Activated CD8-positive, alpha-beta memory T cell treated with anti-CD3 and anti-CD28 coated beads, Interleukin-2, amount 10 ng/mL, durations not matched to agents 7 days and 5 days (primary cell): ENCODE results near the gene FSHR. TPM values are rescaled to one million over a fixed set of nuclear protein-coding genes. Genes with fewer than 3 reads are reported as not detected.

Source experiments
- ATAC-seq: fragments of 150-1000 bp; cut with Tn5 transposase; one replicate; pipeline ENCODE4 v1.10.0; 2021; ENCODE audit warnings: moderate library complexity
- CTCF ChIA-PET: fragments of 350-600 bp; sonication (Branson Sonifier 250); formaldehyde crosslinking; loops from one replicate; lab custom pipeline; 2021; ENCODE audit warnings: antibody characterized with exemption; lab: Charles Lee
- DNase-seq: peaks from one replicate; pipeline ENCODE4 v3.0.0-alpha.2; 2020
- H3K27ac Mint-ChIP-seq: one replicate; pipeline ENCODE4 v1.8.0; 2021; ENCODE audit warnings: mild to moderate bottlenecking, mixed read lengths
- H3K27me3 Mint-ChIP-seq: one replicate; pipeline ENCODE4 v1.8.0; 2021; ENCODE audit warnings: mixed read lengths
- H3K36me3 Mint-ChIP-seq: one replicate; pipeline ENCODE4 v1.8.0; 2021; ENCODE audit warnings: mild to moderate bottlenecking, mixed read lengths
- H3K4me1 Mint-ChIP-seq: one replicate; pipeline ENCODE4 v1.8.0; 2021; ENCODE audit warnings: mixed read lengths
- H3K4me3 Mint-ChIP-seq: one replicate; pipeline ENCODE4 v1.8.0; 2021; ENCODE audit warnings: mild to moderate bottlenecking, moderate library complexity, mixed read lengths
- H3K9me3 Mint-ChIP-seq: one replicate; pipeline ENCODE4 v1.8.0; 2022; ENCODE audit warnings: low read depth, mixed read lengths
- total RNA-seq, 2 experiments: library from RNA; stranded (reverse); gene quantifications; one replicate each; pipeline ENCODE4 v1.2.3, GENCODE V29; 2021

FSHR gene
- total RNA-seq, 2 experiments from 2014 or later, result not detected

- Mint-ChIP-seq H3K27ac (no peak overlapping the region), H3K4me3 (no peak overlapping the region), H3K4me1 (no peaks in the 10 kb centered on the region), H3K36me3 (no peaks in the 10 kb centered on the region), H3K27me3 (no peaks in the 10 kb centered on the region), H3K9me3 (no peaks in the 10 kb centered on the region)
- CTCF ChIA-PET, result no interaction called here
- no peak for ATAC-seq
- no peak for DNase-seq
Measured at GRCh38 chr2:49000695-49001094, 153.6 kb downstream of the FSHR start.

GRCh38 chr2:48998449-48998848, 155.9 kb downstream of the FSHR start:
- H3K9me3 Mint-ChIP-seq, result no peaks in the 10 kb centered on the region
- H3K4me3 Mint-ChIP-seq, result no peak overlapping the region
- ATAC-seq, result no peak
- no peaks in the 10 kb centered on the region for H3K27me3 Mint-ChIP-seq
- H3K4me1 Mint-ChIP-seq, result no peaks in the 10 kb centered on the region
- DNase-seq, result no peak
- H3K36me3 Mint-ChIP-seq, result no peaks in the 10 kb centered on the region
- CTCF ChIA-PET, result no interaction called here
- no peak overlapping the region for H3K27ac Mint-ChIP-seq

GRCh38 chr2:48993576-48993975, 160.7 kb downstream of the FSHR start:
- Mint-ChIP-seq H3K9me3 (no peaks in the 10 kb centered on the region), H3K4me3 (no peak overlapping the region), H3K36me3 (no peaks in the 10 kb centered on the region), H3K27ac (no peak overlapping the region), H3K27me3 (no peaks in the 10 kb centered on the region), H3K4me1 (no peaks in the 10 kb centered on the region)
- no peak for ATAC-seq
- DNase-seq, result no peak
- CTCF ChIA-PET, result no interaction called here

DNA sequence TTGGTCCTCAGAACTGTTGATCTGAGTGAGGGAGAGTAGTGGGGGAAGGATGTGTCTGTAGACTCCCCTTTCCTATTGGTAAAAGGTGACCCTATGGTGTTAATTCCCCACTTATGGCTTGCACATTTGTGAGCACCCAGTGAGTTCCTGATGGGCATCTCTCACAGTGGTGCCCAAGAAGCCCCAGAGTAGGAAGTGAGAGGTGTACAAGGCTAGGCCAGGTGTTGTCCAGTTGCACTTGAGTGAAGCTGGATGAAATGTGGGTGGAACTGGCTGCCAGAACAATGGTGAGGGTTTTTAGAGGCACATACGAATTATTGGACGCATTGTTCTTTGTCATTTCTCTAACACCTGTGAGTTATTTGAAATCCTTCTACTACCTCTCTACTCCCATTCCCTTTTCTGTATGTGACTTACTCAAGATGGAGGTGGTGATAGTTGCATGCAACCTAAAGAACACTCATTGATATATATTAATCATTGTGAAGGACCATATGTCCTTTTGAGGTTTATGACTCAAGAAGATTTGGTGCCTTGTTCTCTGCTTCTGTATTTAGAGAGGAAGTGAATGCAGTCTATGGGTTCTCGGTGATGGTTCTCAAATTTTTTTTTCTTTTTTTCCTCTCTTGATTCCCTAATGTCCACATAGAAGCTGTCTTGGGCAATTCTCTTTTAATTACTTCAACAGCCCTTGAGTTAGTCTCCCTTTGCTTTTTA, 162.7 kb downstream of the FSHR start:
- no peaks in the 10 kb centered on the region for H3K27me3 Mint-ChIP-seq
- H3K9me3 Mint-ChIP-seq, result no peaks in the 10 kb centered on the region
- H3K4me1 Mint-ChIP-seq, result no peaks in the 10 kb centered on the region
- ATAC-seq (no peak), DNase-seq (no peak)
- no peak overlapping the region for H3K27ac Mint-ChIP-seq
- H3K4me3 Mint-ChIP-seq, result no peak overlapping the region
- H3K36me3 Mint-ChIP-seq, result no peaks in the 10 kb centered on the region
- CTCF ChIA-PET, result no interaction called here

- Mint-ChIP-seq H3K4me3 (no peak overlapping the region), H3K4me1 (no peaks in the 10 kb centered on the region), H3K27me3 (no peaks in the 10 kb centered on the region), H3K9me3 (no peaks in the 10 kb centered on the region), H3K36me3 (no peaks in the 10 kb centered on the region), H3K27ac (no peak overlapping the region)
- ATAC-seq (no peak), DNase-seq (no peak)
- CTCF ChIA-PET, result no interaction called here
Measured at GRCh38 chr2:48984922-48985321, 169.4 kb downstream of the FSHR start.

GRCh38 chr2:48983551-48983950, 170.8 kb downstream of the FSHR start:
- H3K27ac Mint-ChIP-seq, result no peak overlapping the region
- CTCF ChIA-PET, result no interaction called here
- H3K36me3 Mint-ChIP-seq, result no peaks in the 10 kb centered on the region
- no peak overlapping the region for H3K4me3 Mint-ChIP-seq
- no peaks in the 10 kb centered on the region for H3K4me1 Mint-ChIP-seq
- no peaks in the 10 kb centered on the region for H3K27me3 Mint-ChIP-seq
- no peaks in the 10 kb centered on the region for H3K9me3 Mint-ChIP-seq
- DNase-seq (no peak), ATAC-seq (no peak)

- CTCF ChIA-PET, result no interaction called here
- no peaks in the 10 kb centered on the region for H3K4me1 Mint-ChIP-seq
- no peak for ATAC-seq
Measured at GRCh38 chr2:48982887-48983435, 171.4 kb downstream of the FSHR start.

GRCh38 chr2:48980846-48981245, 173.5 kb downstream of the FSHR start:
- H3K9me3 Mint-ChIP-seq, result no peaks in the 10 kb centered on the region
- H3K4me3 Mint-ChIP-seq, result no peak overlapping the region
- CTCF ChIA-PET, result no interaction called here
- H3K27ac Mint-ChIP-seq, result no peak overlapping the region
- H3K27me3 Mint-ChIP-seq, result no peaks in the 10 kb centered on the region
- no peak for ATAC-seq
- H3K4me1 Mint-ChIP-seq, result no peaks in the 10 kb centered on the region
- DNase-seq, result no peak
- H3K36me3 Mint-ChIP-seq, result no peaks in the 10 kb centered on the region

More at GRCh38 chr2:48982887-48983435, 171.4 kb downstream of the FSHR start:
- DNase-seq, result no peak
- Mint-ChIP-seq H3K4me3 (no peak overlapping the region), H3K9me3 (no peaks in the 10 kb centered on the region), H3K27ac (no peak overlapping the region), H3K27me3 (no peaks in the 10 kb centered on the region), H3K36me3 (no peaks in the 10 kb centered on the region)

DNA sequence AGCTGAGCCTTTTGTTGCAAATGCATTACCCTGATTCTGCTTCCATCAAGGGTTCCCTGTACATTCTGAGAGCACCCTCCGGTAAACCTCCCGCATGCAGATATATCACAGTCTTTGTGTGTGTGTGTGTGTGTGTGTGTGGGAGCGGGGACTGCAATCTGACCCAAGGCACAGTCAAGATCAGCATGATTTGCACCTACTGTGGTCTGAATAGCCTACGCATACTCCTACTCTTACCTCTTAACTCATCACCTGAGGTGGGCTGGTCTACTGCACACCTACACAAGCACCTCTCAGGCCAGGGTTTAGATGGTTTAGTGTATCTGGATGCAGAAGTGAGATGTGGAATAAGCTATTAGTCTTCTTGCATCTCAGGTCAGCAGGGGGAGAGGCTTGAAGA, 174.6 kb downstream of the FSHR start:
- DNase-seq (no peak), ATAC-seq (no peak)
- no peaks in the 10 kb centered on the region for H3K4me1 Mint-ChIP-seq
- H3K27me3 Mint-ChIP-seq, result no peaks in the 10 kb centered on the region
- no peaks in the 10 kb centered on the region for H3K36me3 Mint-ChIP-seq
- H3K9me3 Mint-ChIP-seq, result no peaks in the 10 kb centered on the region
- H3K4me3 Mint-ChIP-seq, result no peak overlapping the region
- CTCF ChIA-PET, result no interaction called here
- no peak overlapping the region for H3K27ac Mint-ChIP-seq

- CTCF ChIA-PET, result no interaction called here
- no peak overlapping the region for H3K27ac Mint-ChIP-seq
- no peaks in the 10 kb centered on the region for H3K4me1 Mint-ChIP-seq
- H3K27me3 Mint-ChIP-seq, result no peaks in the 10 kb centered on the region
- no peaks in the 10 kb centered on the region for H3K36me3 Mint-ChIP-seq
- no peak for DNase-seq
- ATAC-seq, result no peak
- H3K4me3 Mint-ChIP-seq, result no peak overlapping the region
- H3K9me3 Mint-ChIP-seq, result no peaks in the 10 kb centered on the region
Measured at GRCh38 chr2:48978131-48978530, 176.2 kb downstream of the FSHR start.

DNA sequence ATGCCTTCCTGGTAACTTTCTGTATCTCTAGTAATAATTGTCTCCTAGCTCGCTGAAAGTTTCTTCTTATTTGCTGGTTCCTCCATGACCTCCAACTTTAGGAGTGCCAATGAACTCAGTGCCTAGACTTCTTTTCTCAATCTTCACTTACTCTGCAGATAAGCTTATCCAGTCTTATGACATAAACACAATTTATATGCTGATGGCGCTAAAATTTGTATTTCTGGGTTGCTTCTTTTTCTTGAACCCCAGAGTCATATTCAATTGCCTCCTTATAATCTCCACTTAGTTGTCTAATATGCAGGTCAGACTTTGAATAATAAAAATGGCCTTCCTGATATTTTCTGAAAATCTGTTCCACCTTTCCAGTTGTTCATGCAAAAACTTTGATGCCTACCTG, 182.5 kb downstream of the FSHR start:
- CTCF ChIA-PET, result no interaction called here
- Mint-ChIP-seq H3K4me3 (no peak overlapping the region), H3K27ac (no peak overlapping the region), H3K9me3 (no peaks in the 10 kb centered on the region), H3K4me1 (no peaks in the 10 kb centered on the region), H3K27me3 (no peaks in the 10 kb centered on the region), H3K36me3 (no peaks in the 10 kb centered on the region)
- no peak for ATAC-seq
- no peak for DNase-seq

DNA sequence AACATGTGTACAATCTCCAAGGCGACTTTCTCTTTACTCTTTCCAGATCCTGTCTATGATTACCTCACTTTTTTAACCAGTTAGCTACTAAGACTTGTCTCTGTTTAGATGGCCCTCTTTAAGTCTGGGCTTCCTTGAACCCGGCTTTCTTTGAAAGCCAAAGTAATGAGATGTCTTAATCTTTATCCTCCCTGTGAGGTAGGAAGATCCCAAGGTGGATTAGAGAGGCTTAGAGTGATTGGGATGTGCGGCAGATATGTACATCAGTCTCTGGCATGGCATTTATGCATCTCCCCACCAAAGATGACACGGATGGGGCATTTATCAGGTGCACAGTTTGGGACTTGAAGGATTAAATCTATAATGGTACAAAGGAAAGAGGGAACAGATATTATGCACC, 186.3 kb downstream of the FSHR start:
- DNase-seq (no peak), ATAC-seq (no peak)
- Mint-ChIP-seq H3K9me3 (no peaks in the 10 kb centered on the region), H3K27ac (no peak overlapping the region), H3K27me3 (no peaks in the 10 kb centered on the region), H3K4me1 (no peaks in the 10 kb centered on the region), H3K36me3 (no peaks in the 10 kb centered on the region), H3K4me3 (no peak overlapping the region)
- CTCF ChIA-PET, result no interaction called here

DNA sequence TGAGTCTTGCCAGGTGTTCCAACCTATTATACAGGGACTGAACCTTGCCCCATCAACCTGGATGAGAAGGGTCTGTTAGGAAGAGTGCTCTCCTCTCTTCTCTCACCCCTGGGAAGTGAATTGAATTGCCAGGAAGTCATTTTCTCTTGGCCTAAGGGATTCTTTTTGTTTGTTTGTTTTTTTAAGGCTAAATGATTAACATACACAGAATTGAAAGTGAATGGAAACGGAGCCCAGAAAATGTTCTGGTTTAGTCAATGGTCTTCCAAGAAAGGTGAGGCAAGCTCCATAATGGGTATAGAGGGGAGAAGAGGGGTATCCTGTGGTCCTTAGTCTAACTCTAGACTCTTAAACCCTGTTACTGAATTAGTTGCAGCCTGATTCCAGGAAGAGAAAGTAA, 189.1 kb downstream of the FSHR start:
- ATAC-seq, result no peak
- Mint-ChIP-seq H3K27ac (no peak overlapping the region), H3K9me3 (no peaks in the 10 kb centered on the region), H3K27me3 (no peaks in the 10 kb centered on the region), H3K36me3 (no peaks in the 10 kb centered on the region), H3K4me1 (no peaks in the 10 kb centered on the region), H3K4me3 (no peak overlapping the region)
- CTCF ChIA-PET, result no interaction called here
- no peak for DNase-seq

DNA sequence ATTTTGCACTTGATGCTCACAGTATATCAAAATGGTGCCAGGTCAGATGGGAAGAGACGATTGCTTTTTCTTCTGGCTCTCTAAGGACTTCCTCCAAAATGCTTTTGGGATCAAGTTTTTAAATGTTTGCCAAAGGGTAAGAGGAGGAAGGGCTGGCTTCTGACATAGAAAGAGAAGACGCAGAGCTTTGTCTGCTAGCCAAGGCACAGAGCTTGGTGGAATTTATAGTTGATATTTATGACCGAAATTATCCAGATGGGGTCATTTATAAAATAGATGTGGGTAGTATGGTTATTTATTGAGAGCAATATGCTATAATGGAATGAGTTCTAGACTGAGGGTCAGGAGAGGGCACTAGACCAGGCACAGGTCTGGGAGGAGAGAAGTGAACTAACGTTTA, 193.3 kb downstream of the FSHR start:
- Mint-ChIP-seq H3K27me3 (no peaks in the 10 kb centered on the region), H3K36me3 (no peaks in the 10 kb centered on the region), H3K27ac (no peak overlapping the region), H3K4me3 (no peak overlapping the region), H3K9me3 (no peaks in the 10 kb centered on the region), H3K4me1 (no peaks in the 10 kb centered on the region)
- ATAC-seq (no peak), DNase-seq (no peak)
- CTCF ChIA-PET, result interaction anchor here (1.2 kb wide), 1 partner anchor 14 kb away, joined by 5 read pairs; no protein-coding TSS in a partner anchor
